Upper lobe of left lung (tissue), 4 donors: ENCODE data around the gene ANXA10.

Experiments
- CTCF ChIP-seq, 6 experiments: fragments of 450-650 bp in 4 of 6; fragments of 200-600 bp in 2 of 6; sonication (generic) in 2 of 6; IDR thresholded peaks; one replicate each; pipeline ENCODE4 v1.5.1; 2016 to 2019; ENCODE audit warnings: antibody characterized with exemption in 6 of 6
- EP300 ChIP-seq, 4 donors: sonication (generic); formaldehyde crosslinking; IDR thresholded peaks; one replicate each; pipeline ENCODE4 v1.5.1; 2017; ENCODE audit warnings: antibody characterized with exemption in 4 of 4, control low read depth in 2 of 4
- POLR2A ChIP-seq, 4 donors: fragments of 450-650 bp; IDR thresholded peaks; one replicate each; pipeline ENCODE4 v1.5.1; 2016 to 2017; ENCODE audit warnings: antibody characterized with exemption in 4 of 4, mild to moderate bottlenecking in 2 of 4
- POLR2AphosphoS5 ChIP-seq, 2 donors: sonication (generic); formaldehyde crosslinking; IDR thresholded peaks; one replicate each; pipeline ENCODE4 v1.5.1; 2017; ENCODE audit warnings: antibody characterized with exemption in 2 of 2

GRCh38 chr4:168098248-168098717 lies 5.9 kb downstream of the ANXA10 start:
- TF ChIP-seq CTCF (IDR thresholded peaks at IDR 0.05) (no peak), POLR2AphosphoS5 (IDR thresholded peaks at IDR 0.05) (no peak), POLR2A (IDR thresholded peaks at IDR 0.05) (no peak), EP300 (IDR thresholded peaks at IDR 0.05) (no peak)
